GM18505 (cell line): ENCODE results near the gene PDZK1IP1.

Experiments
- ATAC-seq: cut with Tn5 transposase; IDR thresholded peaks from one replicate; pipeline ENCODE4 v1.9.1; 2021; ENCODE audit not compliant: unreplicated experiment
- POLR2A ChIP-seq: IDR thresholded peaks from 4 replicates; pipeline ENCODE4 v1.6.1; 2011; ENCODE audit warnings: borderline replicate concordance; ENCODE audit not compliant: insufficient read depth, insufficient read length; ENCODE audit errors: extremely low read depth

PDZK1IP1 gene

GRCh38 chr1:47227341-47228232 is 37.8 kb upstream of the PDZK1IP1 start:
- no peak for ATAC-seq
- TF ChIP-seq POLR2A: no peak

GRCh38 chr1:47226839-47227215 is 37.0 kb upstream of the PDZK1IP1 start:
- ATAC-seq: no peak
- TF ChIP-seq POLR2A: no peak

- no peak for ATAC-seq
- TF ChIP-seq POLR2A: no peak
Measured at GRCh38 chr1:47226121-47226838, 36.4 kb upstream of the PDZK1IP1 start.

- TF ChIP-seq POLR2A: no peak
- ATAC-seq: no peak
Measured at GRCh38 chr1:47225430-47226100, 35.7 kb upstream of the PDZK1IP1 start.

GRCh38 chr1:47224676-47225399 is 35.0 kb upstream of the PDZK1IP1 start:
- TF ChIP-seq POLR2A: no peak
- no peak for ATAC-seq

GRCh38 chr1:47223921-47224675 is 34.3 kb upstream of the PDZK1IP1 start:
- ATAC-seq: no peak
- TF ChIP-seq POLR2A: no peak

GRCh38 chr1:47223174-47223920 is 33.5 kb upstream of the PDZK1IP1 start:
- ATAC-seq: no peak
- no peak for TF ChIP-seq POLR2A

GRCh38 chr1:47222476-47222875 is 32.6 kb upstream of the PDZK1IP1 start:
- no peak for TF ChIP-seq POLR2A
- ATAC-seq: no peak

- ATAC-seq: no peak
- no peak for TF ChIP-seq POLR2A
Measured at GRCh38 chr1:47219590-47220220, 29.9 kb upstream of the PDZK1IP1 start.

GRCh38 chr1:47219001-47219400 is 29.2 kb upstream of the PDZK1IP1 start:
- no peak for ATAC-seq
- TF ChIP-seq POLR2A: no peak

GRCh38 chr1:47216278-47217059 is 26.6 kb upstream of the PDZK1IP1 start:
- TF ChIP-seq POLR2A: no peak
- no peak for ATAC-seq
